ENCODE data around the gene KLF11.

KLF11 gene

DNA sequence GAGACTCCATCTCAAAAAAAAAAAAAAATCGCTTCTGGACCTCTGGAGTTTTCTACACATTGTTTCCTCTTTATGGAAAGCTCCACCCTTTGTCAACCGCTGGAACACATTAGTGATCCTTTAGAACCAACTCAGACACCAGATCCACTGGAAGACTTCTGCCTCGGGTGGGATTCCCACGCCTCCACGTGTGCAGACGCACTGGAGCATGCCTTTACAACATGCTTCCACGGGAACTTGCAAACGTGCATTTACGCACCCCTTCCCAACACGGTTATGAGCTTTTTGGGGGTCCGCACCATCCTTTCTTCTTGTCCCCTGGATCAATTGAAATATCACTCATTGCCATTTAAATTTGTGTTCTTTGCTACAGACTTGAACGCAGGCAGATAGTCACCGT lies 31.8 kb downstream of the KLF11 start:
- H3K4me2 ChIP-seq (ENCODE audit: low read length), result no peak overlapping the region
- no peaks in the 10 kb centered on the region for H3K79me2 ChIP-seq
- no peak overlapping the region for H3K27ac ChIP-seq
- H3K27me3 ChIP-seq (ENCODE audit: control insufficient read depth, insufficient read depth, low read length), result no peaks in the 10 kb centered on the region
- H3K4me3 ChIP-seq (ENCODE audit: low read depth, low read length), result no peak overlapping the region
- no peak overlapping the region for H2AFZ ChIP-seq
- H3K9ac ChIP-seq, result no peak overlapping the region
- H3K9me3 ChIP-seq (ENCODE audit: control insufficient read depth, low read length), result no peaks in the 10 kb centered on the region
- H3K36me3 ChIP-seq (ENCODE audit: control insufficient read depth, insufficient read depth, low read length), result no peaks in the 10 kb centered on the region
- no peaks in the 10 kb centered on the region for H3K4me1 ChIP-seq
- TF ChIP-seq, protein P1, sequence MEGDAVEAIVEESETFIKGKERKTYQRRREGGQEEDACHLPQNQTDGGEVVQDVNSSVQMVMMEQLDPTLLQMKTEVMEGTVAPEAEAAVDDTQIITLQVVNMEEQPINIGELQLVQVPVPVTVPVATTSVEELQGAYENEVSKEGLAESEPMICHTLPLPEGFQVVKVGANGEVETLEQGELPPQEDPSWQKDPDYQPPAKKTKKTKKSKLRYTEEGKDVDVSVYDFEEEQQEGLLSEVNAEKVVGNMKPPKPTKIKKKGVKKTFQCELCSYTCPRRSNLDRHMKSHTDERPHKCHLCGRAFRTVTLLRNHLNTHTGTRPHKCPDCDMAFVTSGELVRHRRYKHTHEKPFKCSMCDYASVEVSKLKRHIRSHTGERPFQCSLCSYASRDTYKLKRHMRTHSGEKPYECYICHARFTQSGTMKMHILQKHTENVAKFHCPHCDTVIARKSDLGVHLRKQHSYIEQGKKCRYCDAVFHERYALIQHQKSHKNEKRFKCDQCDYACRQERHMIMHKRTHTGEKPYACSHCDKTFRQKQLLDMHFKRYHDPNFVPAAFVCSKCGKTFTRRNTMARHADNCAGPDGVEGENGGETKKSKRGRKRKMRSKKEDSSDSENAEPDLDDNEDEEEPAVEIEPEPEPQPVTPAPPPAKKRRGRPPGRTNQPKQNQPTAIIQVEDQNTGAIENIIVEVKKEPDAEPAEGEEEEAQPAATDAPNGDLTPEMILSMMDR (IDR thresholded peaks at IDR 0.05), result no peak

DNA sequence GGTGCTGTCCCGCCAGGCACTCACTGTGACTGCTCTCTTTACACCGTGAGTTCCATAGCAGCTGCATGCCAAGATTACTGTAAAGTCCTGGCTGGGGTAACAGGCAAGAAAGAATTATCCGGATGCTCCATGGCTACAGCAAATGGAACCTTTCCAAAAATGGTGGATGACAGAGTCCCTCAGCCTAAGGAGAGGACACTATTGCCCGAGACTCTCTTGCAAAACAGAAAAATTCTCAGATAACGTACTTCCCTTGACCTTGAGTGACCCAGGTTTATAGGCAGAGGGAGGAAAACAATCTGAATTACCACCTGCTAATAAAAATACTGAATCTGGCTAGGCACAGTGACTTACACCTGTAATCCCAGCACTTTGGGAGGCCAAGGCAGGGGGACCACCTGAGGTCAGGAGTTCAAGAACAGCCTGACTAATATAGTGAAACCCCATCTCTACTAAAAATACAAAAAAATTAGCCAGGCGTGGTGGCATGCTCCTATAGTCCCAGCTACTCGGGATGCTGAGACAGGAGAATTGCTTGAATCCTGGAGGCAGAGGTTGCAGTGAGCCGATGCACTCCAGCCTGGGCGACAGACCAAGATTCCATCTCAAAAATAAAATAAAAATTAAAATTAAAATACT lies 32.3 kb downstream of the KLF11 start:
- Histone ChIP-seq H3K4me3 (ENCODE audit: low read depth, low read length) (no peak overlapping the region), H3K27ac (no peak overlapping the region), H3K36me3 (ENCODE audit: control insufficient read depth, insufficient read depth, low read length) (no peaks in the 10 kb centered on the region), H3K9ac (no peak overlapping the region), H3K4me1 (no peaks in the 10 kb centered on the region), H3K79me2 (no peaks in the 10 kb centered on the region), H3K4me2 (ENCODE audit: low read length) (no peak overlapping the region), H3K9me3 (ENCODE audit: control insufficient read depth, low read length) (no peaks in the 10 kb centered on the region), H2AFZ (no peak overlapping the region), H3K27me3 (ENCODE audit: control insufficient read depth, insufficient read depth, low read length) (no peaks in the 10 kb centered on the region)
- TF ChIP-seq, protein P1 (IDR thresholded peaks at IDR 0.05), result no peak

GRCh38 chr2:10076511-10076910 lies 33.2 kb downstream of the KLF11 start:
- TF ChIP-seq, protein P1 (IDR thresholded peaks at IDR 0.05), result no peak
- H2AFZ ChIP-seq, result no peak overlapping the region
- no peak overlapping the region for H3K27ac ChIP-seq
- no peaks in the 10 kb centered on the region for H3K4me1 ChIP-seq
- no peaks in the 10 kb centered on the region for H3K27me3 ChIP-seq (ENCODE audit: control insufficient read depth, insufficient read depth, low read length)
- H3K79me2 ChIP-seq, result no peaks in the 10 kb centered on the region
- H3K9ac ChIP-seq, result no peak overlapping the region
- H3K9me3 ChIP-seq (ENCODE audit: control insufficient read depth, low read length), result no peaks in the 10 kb centered on the region
- no peak overlapping the region for H3K4me2 ChIP-seq (ENCODE audit: low read length)
- H3K4me3 ChIP-seq (ENCODE audit: low read depth, low read length), result no peak overlapping the region
- no peaks in the 10 kb centered on the region for H3K36me3 ChIP-seq (ENCODE audit: control insufficient read depth, insufficient read depth, low read length)

DNA sequence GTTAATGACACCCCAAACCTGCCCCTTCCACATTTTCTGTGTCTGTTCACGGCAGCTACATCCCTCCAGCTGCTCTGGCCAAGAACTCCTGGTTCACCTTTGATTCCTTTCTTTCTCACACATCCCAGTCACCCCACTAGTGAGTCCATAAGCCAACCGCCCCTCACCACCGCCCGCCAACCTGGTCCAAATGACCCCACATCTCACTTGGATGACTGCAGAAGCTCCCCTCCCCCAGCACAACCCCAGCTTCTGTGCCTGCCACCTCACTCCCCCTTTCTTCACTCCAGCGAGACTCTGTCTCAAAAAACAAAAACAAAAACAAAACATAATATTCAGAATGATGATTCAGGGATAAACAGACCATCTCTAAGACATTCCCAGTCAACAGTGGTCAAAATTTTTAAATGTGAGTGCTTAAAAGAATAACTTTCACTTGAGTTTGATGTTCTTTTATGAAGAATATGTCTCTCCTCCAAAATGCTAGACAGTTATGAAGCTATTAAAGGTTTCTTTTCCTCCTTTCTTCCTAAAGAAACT lies 33.7 kb downstream of the KLF11 start:
- Histone ChIP-seq H3K4me3 (ENCODE audit: low read depth, low read length) (no peak overlapping the region), H3K36me3 (ENCODE audit: control insufficient read depth, insufficient read depth, low read length) (no peaks in the 10 kb centered on the region), H3K4me1 (no peaks in the 10 kb centered on the region), H3K79me2 (no peaks in the 10 kb centered on the region), H2AFZ (no peak overlapping the region), H3K27me3 (ENCODE audit: control insufficient read depth, insufficient read depth, low read length) (no peaks in the 10 kb centered on the region), H3K27ac (no peak overlapping the region), H3K9me3 (ENCODE audit: control insufficient read depth, low read length) (no peaks in the 10 kb centered on the region), H3K9ac (no peak overlapping the region), H3K4me2 (ENCODE audit: low read length) (no peak overlapping the region)
- TF ChIP-seq, protein P1 (IDR thresholded peaks at IDR 0.05), result no peak

- Histone ChIP-seq H2AFZ (no peak overlapping the region), H3K9me3 (ENCODE audit: control insufficient read depth, low read length) (no peaks in the 10 kb centered on the region), H3K27ac (no peak overlapping the region), H3K9ac (no peak overlapping the region), H3K79me2 (no peaks in the 10 kb centered on the region), H3K27me3 (ENCODE audit: control insufficient read depth, insufficient read depth, low read length) (no peaks in the 10 kb centered on the region), H3K4me3 (ENCODE audit: low read depth, low read length) (no peak overlapping the region), H3K36me3 (ENCODE audit: control insufficient read depth, insufficient read depth, low read length) (no peaks in the 10 kb centered on the region), H3K4me2 (ENCODE audit: low read length) (no peak overlapping the region), H3K4me1 (no peaks in the 10 kb centered on the region)
- TF ChIP-seq, protein P1 (IDR thresholded peaks at IDR 0.05), result no peak
Observed at GRCh38 chr2:10078001-10078400, 34.7 kb downstream of the KLF11 start.
